K562 (cell line): ENCODE data around the gene CD8A. TPM values are rescaled to one million over a fixed set of nuclear protein-coding genes. Genes with fewer than 3 reads are reported as not detected.

ENCODE experiments used
- ATAC-seq: fragments of 200-7000 bp; cut with Tn5 transposase; 3 replicates; pipeline ENCODE4 v1.9.1; 2020; ENCODE audit warnings: moderate library complexity
- BruUV-seq: library from RNA; stranded (reverse); fragments of 400-500 nt; replicated peaks from 2 replicates; lab custom pipeline; 2021; lab: Mats Ljungman, UMichigan
- CTCF ChIA-PET: fragments of 300-600 bp; formaldehyde crosslinking; extraction: SDS; loops from one replicate; lab custom pipeline; 2021; ENCODE audit warnings: low intra/inter-chr PET ratio; lab: Yijun Ruan, JAX
- POLR2A ChIA-PET: fragments of 300-600, 350-650 bp; sonication (Branson Sonifier 250); formaldehyde crosslinking; extraction: SDS; loops from one replicate; lab custom pipeline; 2021; ENCODE audit warnings: antibody characterized with exemption, inconsistent platforms; lab: Yijun Ruan, JAX
- DNase-seq, 4 experiments: peaks; one replicate each; pipeline versions ENCODE4 v3.0.0 to v3.0.0-alpha.2; 2011 to 2018; ENCODE audit warnings: low spot score in 3 of 4, mixed read lengths in 3 of 4; ENCODE audit errors: extremely low read depth in 1 of 4
- FAIRE-seq: peaks from 2 replicates; lab custom pipeline; 2011; peaks lifted over from hg19 to GRCh38; lab: Jason Lieb, UNC
- H2AFZ ChIP-seq: 2 replicates; pipeline ENCODE4 v1.6.0; 2011; ENCODE audit warnings: low read depth, low read length, control low read depth, inconsistent platforms
- H3K27ac ChIP-seq: fragments of 200-600 bp; 3 replicates; pipeline ENCODE4 v1.8.0; 2011; ENCODE audit warnings: low read depth, mild to moderate bottlenecking, control low read depth, inconsistent platforms, low read length, moderate library complexity, mixed read lengths; ENCODE audit errors: extremely low read depth
- H3K27me3 ChIP-seq, 2 experiments: fragments of 300-600 bp in 1 of 2; 2 replicates in 1 of 2; 3 replicates in 1 of 2; pipeline versions ENCODE4 v1.6.0 to v1.8.0; 2011; ENCODE audit warnings: inconsistent platforms in 2 of 2, low read length in 2 of 2, mild to moderate bottlenecking in 1 of 2, mixed read lengths in 1 of 2, moderate library complexity in 1 of 2; ENCODE audit not compliant: control insufficient read depth in 2 of 2, insufficient read depth in 2 of 2
- H3K36me3 ChIP-seq: fragments of 300-600 bp; 3 replicates; pipeline ENCODE4 v1.8.0; 2011; ENCODE audit warnings: mild to moderate bottlenecking, low read length, inconsistent platforms; ENCODE audit not compliant: control insufficient read depth, insufficient read depth
- H3K4me1 ChIP-seq, 2 experiments: fragments of 200-600 bp in 1 of 2; replicated peaks in 1 of 2; 2 replicates in 1 of 2; 3 replicates in 1 of 2; pipeline versions ENCODE4 v1.5.1 to v1.8.0; 2011; ENCODE audit warnings: inconsistent platforms in 2 of 2, low read length in 2 of 2, mild to moderate bottlenecking in 1 of 2, mixed read lengths in 1 of 2, moderate library complexity in 1 of 2; ENCODE audit not compliant: control insufficient read depth in 2 of 2, insufficient read depth in 2 of 2
- H3K4me2 ChIP-seq: 2 replicates; pipeline ENCODE4 v1.6.1; 2011; ENCODE audit warnings: low read length, control low read depth, inconsistent platforms, mixed read lengths; ENCODE audit not compliant: insufficient read depth
- H3K4me3 ChIP-seq: fragments of 200-600 bp; sonication (generic), shearing (Covaris generic); 2 replicates; pipeline ENCODE4 v1.5.1; 2016; ENCODE audit warnings: control low read depth, inconsistent platforms
- H3K79me2 ChIP-seq: fragments of 200-600 bp; 3 replicates; pipeline ENCODE4 v1.8.0; 2011; ENCODE audit warnings: low read length, inconsistent platforms; ENCODE audit not compliant: control insufficient read depth, insufficient read depth
- H3K9ac ChIP-seq, 2 experiments: 2 replicates each; pipeline versions ENCODE4 v1.6.0 to v1.6.1; 2011; ENCODE audit warnings: low read depth in 2 of 2, low read length in 2 of 2, control low read depth in 1 of 2, inconsistent platforms in 1 of 2, mild to moderate bottlenecking in 1 of 2, mixed read lengths in 1 of 2; ENCODE audit not compliant: insufficient read depth in 1 of 2
- H3K9me1 ChIP-seq: one replicate; pipeline ENCODE4 v1.6.0; 2011; ENCODE audit warnings: inconsistent platforms, mild to moderate bottlenecking, low read length, moderate library complexity; ENCODE audit not compliant: control insufficient read depth, insufficient read depth
- H3K9me3 ChIP-seq: replicated peaks from 2 replicates; pipeline ENCODE4 v1.5.1; 2011; ENCODE audit warnings: low read depth, low read length, inconsistent platforms; ENCODE audit not compliant: control insufficient read depth, insufficient read depth
- H4K20me1 ChIP-seq: replicated peaks from 2 replicates; pipeline ENCODE4 v1.6.1; 2011; ENCODE audit warnings: low read length, inconsistent platforms, mixed read lengths; ENCODE audit not compliant: control insufficient read depth, insufficient read depth
- WGBS: fragments of 100-300 bp; shearing (Covaris generic); methylation state at CpG from one replicate; pipeline ENCODE4 v1.1.6; 2016; ENCODE audit warnings: low coverage, mixed read lengths; ENCODE audit not compliant: insufficient coverage; ENCODE audit errors: missing lambda C conversion rate; 5-methylcytosine and 5-hydroxymethylcytosine counted together
- in situ Hi-C: fragments of 300-500 bp; cut with MboI; formaldehyde crosslinking; loops from 4 replicates; pipeline ENCODE4 v1.15.0; 2018; ENCODE audit warnings: inconsistent platforms, mixed read lengths
- intact Hi-C: fragments of 100-400 bp; cut with micrococcal nuclease; formaldehyde crosslinking; loops from 2 replicates; pipeline ENCODE4 v1.14.2; 2022
- polyA plus RNA-seq, 8 experiments: library from polyadenylated mRNA; depleted of rRNA in 4 of 8; stranded (reverse) in 5 of 8; unstranded in 3 of 8; fragments of >200 nt; fragmentation: Nextera tagmentation in 2 of 8; fragmentation: Illumina TruSeq in 1 of 8; extraction: Ambion mirVana in 2 of 8; extraction: Trizol in 1 of 8; gene quantifications; 2 replicates each; pipeline versions ENCODE4 v1.2.1 to v1.2.3, GENCODE V29; 2011 to 2014; ENCODE audit warnings: inconsistent platforms in 1 of 8, missing spikeins in 1 of 8
- total RNA-seq, 7 experiments: library from RNA; depleted of rRNA in 6 of 7; stranded (reverse); fragments of >200 nt in 6 of 7; fragmentation: Illumina TruSeq in 2 of 7; extraction: Trizol in 2 of 7; gene quantifications; 2 replicates each; pipeline versions ENCODE4 v1.2.1 to v1.2.3, GENCODE V29; 2011 to 2021; ENCODE audit warnings: low replicate concordance in 1 of 7
- TF ChIP-seq, protein P1 (sequence below): fragments of 450-650 bp; IDR thresholded peaks from 2 replicates; pipeline ENCODE4 v1.6.1; 2017; ENCODE audit warnings: antibody characterized with exemption, mild to moderate bottlenecking
- TF ChIP-seq, protein P2 (sequence below): fragments of 200-800 bp; sonication (Bioruptor generic); IDR thresholded peaks from 2 replicates; pipeline ENCODE4 v1.6.1; 2016; ENCODE audit warnings: missing genetic modification characterization, missing compliant biosample characterization
- TF ChIP-seq, protein P3 (sequence below): sonication (generic); formaldehyde crosslinking; IDR thresholded peaks from 2 replicates; pipeline ENCODE4 v1.8.0; 2022; ENCODE audit warnings: mild to moderate bottlenecking, missing genetic modification reagents
- TF ChIP-seq, protein P4 (sequence below), 2 experiments: fragments of 450-650 bp in 1 of 2; sonication (generic) in 1 of 2; formaldehyde crosslinking; conservative IDR thresholded peaks; 2 replicates each; pipeline versions ENCODE4 v1.4.0 to v1.8.1; 2020 to 2022; ENCODE audit warnings: mild to moderate bottlenecking in 1 of 2, missing genetic modification reagents in 1 of 2

Gene CD8A
- total and polyA plus RNA-seq, 9 of the 15 experiments (the other 6 are each of a cell fraction or from before 2014, with no cell fraction given): 0.07 TPM; not detected in 8

DNA sequence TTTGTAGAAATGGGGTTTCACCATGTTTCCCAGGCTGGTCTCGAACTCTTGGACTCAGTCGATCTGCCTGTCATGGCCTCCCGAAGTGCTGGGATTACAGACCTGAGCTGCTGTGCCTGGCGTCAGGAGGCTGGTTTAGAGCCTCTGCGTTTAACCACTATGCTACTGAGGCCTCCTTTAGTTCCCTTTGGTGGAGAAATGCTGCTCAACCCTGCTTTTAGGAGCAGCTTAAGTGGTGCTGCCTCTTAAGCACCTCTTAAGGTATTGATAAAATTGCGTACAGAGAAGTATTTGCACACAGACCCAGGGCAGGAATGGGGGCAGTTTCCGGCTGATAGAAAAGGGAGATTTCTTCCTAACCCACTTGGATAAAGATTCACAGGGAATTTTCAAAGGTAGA is 8.0 kb downstream of the CD8A start:
- Histone ChIP-seq H3K4me1 (no peaks in the 10 kb centered on the region; a peak in 1 of 5 replicates), H3K4me2 (no peak overlapping the region), H3K9me1 (peaks cover 2% of the 10 kb centered on the region), H2AFZ (no peak overlapping the region), H3K36me3 (no peaks in the 10 kb centered on the region), H3K4me3 (no peak overlapping the region), H3K9me3 (no peaks in the 10 kb centered on the region), H3K79me2 (no peaks in the 10 kb centered on the region), H4K20me1 (no peaks in the 10 kb centered on the region), H3K9ac (no peak overlapping the region), H3K27ac (no peak overlapping the region), H3K27me3 (peaks cover 14 to 25% of the 10 kb centered on the region in 2 experiments; a peak in 4 of 5 replicates)
- in situ Hi-C loops: no loop called here
- TF ChIP-seq, protein P1, sequence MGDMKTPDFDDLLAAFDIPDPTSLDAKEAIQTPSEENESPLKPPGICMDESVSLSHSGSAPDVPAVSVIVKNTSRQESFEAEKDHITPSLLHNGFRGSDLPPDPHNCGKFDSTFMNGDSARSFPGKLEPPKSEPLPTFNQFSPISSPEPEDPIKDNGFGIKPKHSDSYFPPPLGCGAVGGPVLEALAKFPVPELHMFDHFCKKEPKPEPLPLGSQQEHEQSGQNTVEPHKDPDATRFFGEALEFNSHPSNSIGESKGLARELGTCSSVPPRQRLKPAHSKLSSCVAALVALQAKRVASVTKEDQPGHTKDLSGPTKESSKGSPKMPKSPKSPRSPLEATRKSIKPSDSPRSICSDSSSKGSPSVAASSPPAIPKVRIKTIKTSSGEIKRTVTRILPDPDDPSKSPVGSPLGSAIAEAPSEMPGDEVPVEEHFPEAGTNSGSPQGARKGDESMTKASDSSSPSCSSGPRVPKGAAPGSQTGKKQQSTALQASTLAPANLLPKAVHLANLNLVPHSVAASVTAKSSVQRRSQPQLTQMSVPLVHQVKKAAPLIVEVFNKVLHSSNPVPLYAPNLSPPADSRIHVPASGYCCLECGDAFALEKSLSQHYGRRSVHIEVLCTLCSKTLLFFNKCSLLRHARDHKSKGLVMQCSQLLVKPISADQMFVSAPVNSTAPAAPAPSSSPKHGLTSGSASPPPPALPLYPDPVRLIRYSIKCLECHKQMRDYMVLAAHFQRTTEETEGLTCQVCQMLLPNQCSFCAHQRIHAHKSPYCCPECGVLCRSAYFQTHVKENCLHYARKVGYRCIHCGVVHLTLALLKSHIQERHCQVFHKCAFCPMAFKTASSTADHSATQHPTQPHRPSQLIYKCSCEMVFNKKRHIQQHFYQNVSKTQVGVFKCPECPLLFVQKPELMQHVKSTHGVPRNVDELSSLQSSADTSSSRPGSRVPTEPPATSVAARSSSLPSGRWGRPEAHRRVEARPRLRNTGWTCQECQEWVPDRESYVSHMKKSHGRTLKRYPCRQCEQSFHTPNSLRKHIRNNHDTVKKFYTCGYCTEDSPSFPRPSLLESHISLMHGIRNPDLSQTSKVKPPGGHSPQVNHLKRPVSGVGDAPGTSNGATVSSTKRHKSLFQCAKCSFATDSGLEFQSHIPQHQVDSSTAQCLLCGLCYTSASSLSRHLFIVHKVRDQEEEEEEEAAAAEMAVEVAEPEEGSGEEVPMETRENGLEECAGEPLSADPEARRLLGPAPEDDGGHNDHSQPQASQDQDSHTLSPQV: no peak
- TF ChIP-seq, protein P2, sequence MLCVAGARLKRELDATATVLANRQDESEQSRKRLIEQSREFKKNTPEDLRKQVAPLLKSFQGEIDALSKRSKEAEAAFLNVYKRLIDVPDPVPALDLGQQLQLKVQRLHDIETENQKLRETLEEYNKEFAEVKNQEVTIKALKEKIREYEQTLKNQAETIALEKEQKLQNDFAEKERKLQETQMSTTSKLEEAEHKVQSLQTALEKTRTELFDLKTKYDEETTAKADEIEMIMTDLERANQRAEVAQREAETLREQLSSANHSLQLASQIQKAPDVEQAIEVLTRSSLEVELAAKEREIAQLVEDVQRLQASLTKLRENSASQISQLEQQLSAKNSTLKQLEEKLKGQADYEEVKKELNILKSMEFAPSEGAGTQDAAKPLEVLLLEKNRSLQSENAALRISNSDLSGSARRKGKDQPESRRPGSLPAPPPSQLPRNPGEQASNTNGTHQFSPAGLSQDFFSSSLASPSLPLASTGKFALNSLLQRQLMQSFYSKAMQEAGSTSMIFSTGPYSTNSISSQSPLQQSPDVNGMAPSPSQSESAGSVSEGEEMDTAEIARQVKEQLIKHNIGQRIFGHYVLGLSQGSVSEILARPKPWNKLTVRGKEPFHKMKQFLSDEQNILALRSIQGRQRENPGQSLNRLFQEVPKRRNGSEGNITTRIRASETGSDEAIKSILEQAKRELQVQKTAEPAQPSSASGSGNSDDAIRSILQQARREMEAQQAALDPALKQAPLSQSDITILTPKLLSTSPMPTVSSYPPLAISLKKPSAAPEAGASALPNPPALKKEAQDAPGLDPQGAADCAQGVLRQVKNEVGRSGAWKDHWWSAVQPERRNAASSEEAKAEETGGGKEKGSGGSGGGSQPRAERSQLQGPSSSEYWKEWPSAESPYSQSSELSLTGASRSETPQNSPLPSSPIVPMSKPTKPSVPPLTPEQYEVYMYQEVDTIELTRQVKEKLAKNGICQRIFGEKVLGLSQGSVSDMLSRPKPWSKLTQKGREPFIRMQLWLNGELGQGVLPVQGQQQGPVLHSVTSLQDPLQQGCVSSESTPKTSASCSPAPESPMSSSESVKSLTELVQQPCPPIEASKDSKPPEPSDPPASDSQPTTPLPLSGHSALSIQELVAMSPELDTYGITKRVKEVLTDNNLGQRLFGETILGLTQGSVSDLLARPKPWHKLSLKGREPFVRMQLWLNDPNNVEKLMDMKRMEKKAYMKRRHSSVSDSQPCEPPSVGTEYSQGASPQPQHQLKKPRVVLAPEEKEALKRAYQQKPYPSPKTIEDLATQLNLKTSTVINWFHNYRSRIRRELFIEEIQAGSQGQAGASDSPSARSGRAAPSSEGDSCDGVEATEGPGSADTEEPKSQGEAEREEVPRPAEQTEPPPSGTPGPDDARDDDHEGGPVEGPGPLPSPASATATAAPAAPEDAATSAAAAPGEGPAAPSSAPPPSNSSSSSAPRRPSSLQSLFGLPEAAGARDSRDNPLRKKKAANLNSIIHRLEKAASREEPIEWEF (CRISPR knock-in tag): no peak
- TF ChIP-seq, protein P3, sequence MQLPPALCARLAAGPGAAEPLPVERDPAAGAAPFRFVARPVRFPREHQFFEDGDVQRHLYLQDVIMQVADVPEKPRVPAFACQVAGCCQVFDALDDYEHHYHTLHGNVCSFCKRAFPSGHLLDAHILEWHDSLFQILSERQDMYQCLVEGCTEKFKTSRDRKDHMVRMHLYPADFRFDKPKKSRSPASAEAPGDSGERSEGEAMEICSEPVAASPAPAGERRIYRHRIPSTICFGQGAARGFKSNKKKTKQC (CRISPR knock-in tag): no peak
- TF ChIP-seq, protein P4, sequence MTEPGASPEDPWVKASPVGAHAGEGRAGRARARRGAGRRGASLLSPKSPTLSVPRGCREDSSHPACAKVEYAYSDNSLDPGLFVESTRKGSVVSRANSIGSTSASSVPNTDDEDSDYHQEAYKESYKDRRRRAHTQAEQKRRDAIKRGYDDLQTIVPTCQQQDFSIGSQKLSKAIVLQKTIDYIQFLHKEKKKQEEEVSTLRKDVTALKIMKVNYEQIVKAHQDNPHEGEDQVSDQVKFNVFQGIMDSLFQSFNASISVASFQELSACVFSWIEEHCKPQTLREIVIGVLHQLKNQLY (CRISPR knock-in tag; conservative IDR thresholded peaks at IDR 0.05): no peak
- POLR2A ChIA-PET: interaction anchor here (1.3 to 1.5 kb wide), 2 partner anchors 11 to 12 kb away, joined by 3 to 4 read pairs; no protein-coding TSS in a partner anchor
- CTCF ChIA-PET: no interaction called here
- no peak for FAIRE-seq
- DNase-seq: no peak
- no TSS peak for BruUV-seq
- 5% methylated on average over 7 of the region's 7 CpGs for WGBS
- intact Hi-C loops: no loop called here
- ATAC-seq: no peak
